Measurements from ENCODE around the gene HSPB6. TPM values are rescaled to one million over a fixed set of nuclear protein-coding genes. Genes with fewer than 3 reads are reported as not detected.

The HSPB6 gene
- total RNA-seq, 1 donor from 2014 or later = not detected

DNA sequence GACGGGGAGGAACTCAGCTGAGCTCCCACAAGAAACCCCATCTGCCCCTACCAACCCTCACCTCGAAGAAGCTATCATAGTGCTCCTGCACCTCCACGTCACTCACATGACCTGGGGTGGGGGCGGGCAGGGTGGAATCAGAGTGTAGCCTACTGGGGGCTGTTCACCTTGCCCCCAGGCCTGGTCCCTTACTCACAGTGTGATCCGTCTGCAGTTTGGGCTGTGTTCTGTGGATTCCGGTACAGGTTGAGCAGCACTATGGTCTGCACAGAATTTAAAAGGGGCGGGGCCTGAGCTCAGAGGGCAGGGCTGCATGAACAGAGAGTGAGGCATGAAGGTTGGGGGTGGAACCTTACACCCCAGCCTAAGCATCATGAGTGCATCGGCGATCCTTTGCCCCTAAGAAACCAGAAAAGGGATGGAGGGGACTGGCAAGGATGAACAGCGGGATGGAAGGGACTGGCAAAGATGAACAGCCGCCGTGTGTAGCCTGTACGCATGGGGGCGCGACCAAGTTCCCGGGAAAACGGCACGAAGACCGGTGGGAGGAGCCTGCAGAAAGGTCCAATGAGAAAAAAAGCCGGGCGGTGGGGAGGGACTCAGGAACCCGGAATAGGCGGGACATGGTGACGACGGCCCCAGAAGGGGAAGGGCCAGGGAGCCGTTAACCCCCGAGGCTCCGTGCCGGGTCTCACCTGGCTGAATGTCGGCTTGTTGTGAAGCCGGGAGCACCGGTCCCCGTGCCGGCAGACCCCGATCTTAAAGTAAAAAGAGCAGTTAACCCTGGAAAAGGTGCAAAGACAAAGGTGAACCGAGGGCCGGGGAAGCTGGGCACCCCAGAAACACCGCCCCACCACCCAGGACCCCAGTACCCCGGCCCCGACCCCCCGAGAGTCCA lies 12.2 kb downstream of the HSPB6 start:
- peaks cover 40% of the 10 kb centered on the region for H3K4me1 Mint-ChIP-seq (ENCODE audit: unreplicated experiment)
- H3K27me3 Mint-ChIP-seq (ENCODE audit: unreplicated experiment) = peaks cover 20% of the 10 kb centered on the region
- no peaks in the 10 kb centered on the region for H3K9me3 Mint-ChIP-seq (ENCODE audit: unreplicated experiment)

DNA sequence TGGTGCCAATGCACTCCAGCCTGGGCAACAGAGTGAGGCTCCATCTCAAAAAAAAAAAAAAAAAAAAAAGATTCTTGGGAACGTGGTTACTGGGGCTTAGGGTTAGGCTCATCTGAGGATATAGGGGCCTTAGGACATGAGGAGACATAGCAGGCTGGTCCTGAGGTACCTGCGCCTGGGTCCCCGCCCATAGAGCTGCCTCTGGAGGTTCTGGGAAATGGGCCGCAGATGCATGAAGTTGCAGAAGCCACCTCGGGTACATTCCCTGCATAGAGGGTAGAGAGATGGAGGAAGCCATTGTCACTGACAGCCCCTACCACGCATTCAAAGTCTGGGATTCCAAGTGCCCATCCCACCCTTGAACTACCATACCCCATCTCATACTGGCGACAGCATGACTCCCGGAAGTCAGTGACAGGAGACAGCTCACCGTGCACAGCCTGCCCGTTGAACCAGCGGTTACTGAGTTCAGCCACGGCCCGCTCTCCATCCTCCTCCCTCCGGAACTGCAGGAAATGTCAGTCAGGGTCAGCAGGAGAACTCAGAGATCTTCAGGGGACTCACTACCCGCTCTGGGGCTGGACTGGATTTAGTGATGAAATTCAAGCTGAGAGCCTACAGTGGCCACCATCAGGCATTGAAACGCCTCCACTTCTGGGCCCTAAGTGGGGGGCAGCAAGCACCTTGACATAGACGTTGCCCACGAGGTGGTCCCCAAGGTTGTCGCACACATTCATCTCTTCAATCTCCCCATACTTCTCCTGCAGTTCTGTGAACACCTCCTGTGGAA lies 13.0 kb downstream of the HSPB6 start:
- TF ChIP-seq, protein P1, sequence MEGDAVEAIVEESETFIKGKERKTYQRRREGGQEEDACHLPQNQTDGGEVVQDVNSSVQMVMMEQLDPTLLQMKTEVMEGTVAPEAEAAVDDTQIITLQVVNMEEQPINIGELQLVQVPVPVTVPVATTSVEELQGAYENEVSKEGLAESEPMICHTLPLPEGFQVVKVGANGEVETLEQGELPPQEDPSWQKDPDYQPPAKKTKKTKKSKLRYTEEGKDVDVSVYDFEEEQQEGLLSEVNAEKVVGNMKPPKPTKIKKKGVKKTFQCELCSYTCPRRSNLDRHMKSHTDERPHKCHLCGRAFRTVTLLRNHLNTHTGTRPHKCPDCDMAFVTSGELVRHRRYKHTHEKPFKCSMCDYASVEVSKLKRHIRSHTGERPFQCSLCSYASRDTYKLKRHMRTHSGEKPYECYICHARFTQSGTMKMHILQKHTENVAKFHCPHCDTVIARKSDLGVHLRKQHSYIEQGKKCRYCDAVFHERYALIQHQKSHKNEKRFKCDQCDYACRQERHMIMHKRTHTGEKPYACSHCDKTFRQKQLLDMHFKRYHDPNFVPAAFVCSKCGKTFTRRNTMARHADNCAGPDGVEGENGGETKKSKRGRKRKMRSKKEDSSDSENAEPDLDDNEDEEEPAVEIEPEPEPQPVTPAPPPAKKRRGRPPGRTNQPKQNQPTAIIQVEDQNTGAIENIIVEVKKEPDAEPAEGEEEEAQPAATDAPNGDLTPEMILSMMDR (IDR thresholded peaks at IDR 0.05; ENCODE audit: unreplicated experiment) = no peak
- H3K4me1 Mint-ChIP-seq (ENCODE audit: unreplicated experiment) = peaks cover 38% of the 10 kb centered on the region
- peaks cover 12% of the 10 kb centered on the region for H3K36me3 Mint-ChIP-seq (ENCODE audit: low read depth, unreplicated experiment)
- no peak overlapping the region for H3K27ac Mint-ChIP-seq (ENCODE audit: unreplicated experiment)
- H3K4me3 Mint-ChIP-seq (ENCODE audit: unreplicated experiment) = peak overlapping the region; percentile 98
- peaks cover 21% of the 10 kb centered on the region for H3K27me3 Mint-ChIP-seq (ENCODE audit: unreplicated experiment)
- DNase-seq (ENCODE audit: low spot score) = no peak
- H3K9me3 Mint-ChIP-seq (ENCODE audit: unreplicated experiment) = no peaks in the 10 kb centered on the region

More for the DNA sequence above, 12.2 kb downstream of the HSPB6 start:
- TF ChIP-seq, protein P1 (IDR thresholded peaks at IDR 0.05; ENCODE audit: unreplicated experiment) = no peak
- Mint-ChIP-seq H3K36me3 (ENCODE audit: low read depth, unreplicated experiment) (peaks cover 11% of the 10 kb centered on the region), H3K27ac (ENCODE audit: unreplicated experiment) (peak overlapping the region; percentile 99), H3K4me3 (ENCODE audit: unreplicated experiment) (peak overlapping the region; percentile 98)
- DNase-seq (ENCODE audit: low spot score) = peak; percentile 93

DNA sequence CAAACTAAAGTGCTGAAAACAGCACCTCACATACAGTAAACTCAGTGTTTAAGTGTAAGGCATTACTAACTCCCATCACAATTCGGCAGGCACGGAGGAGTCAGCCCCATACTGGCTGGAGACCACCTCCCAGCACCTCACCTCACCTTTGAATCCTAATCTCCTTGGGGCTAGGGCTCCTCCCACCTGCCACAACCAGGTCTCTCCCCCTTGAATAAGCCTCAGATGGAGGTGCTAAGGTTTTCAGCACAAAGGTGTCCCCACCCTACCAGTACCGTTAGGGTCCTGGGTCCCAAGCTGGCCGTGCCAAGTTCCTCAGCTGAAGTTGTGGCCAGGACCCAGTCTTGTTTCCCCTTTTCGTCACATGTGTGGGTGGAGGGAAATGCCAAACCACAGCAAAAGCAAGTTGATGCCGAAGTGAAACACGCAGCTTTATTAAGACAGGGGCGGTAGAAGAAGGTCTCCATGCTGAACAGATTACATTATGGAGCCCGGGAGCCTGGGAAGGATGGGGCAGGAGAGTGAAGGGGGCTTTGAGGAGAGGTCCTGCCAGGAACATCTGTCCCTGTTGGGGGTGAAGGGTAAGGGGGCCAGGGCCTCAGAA lies 14.6 kb downstream of the HSPB6 start, which contains the start of gene IGFLR1:
Gene IGFLR1 (minus strand): TSS at position 332 of the 604 bp plus-strand sequence. CDS start 1,272 bp downstream, outside the sequence.
- Mint-ChIP-seq H3K9me3 (ENCODE audit: unreplicated experiment) (no peaks in the 10 kb centered on the region), H3K36me3 (ENCODE audit: low read depth, unreplicated experiment) (peaks cover 13% of the 10 kb centered on the region), H3K27me3 (ENCODE audit: unreplicated experiment) (peaks cover 19% of the 10 kb centered on the region), H3K27ac (ENCODE audit: unreplicated experiment) (no peak within 1 kb of the TSS), H3K4me3 (ENCODE audit: unreplicated experiment) (peak within 1 kb of the TSS; percentile 19), H3K4me1 (ENCODE audit: unreplicated experiment) (peaks cover 32% of the 10 kb centered on the region)
- DNase-seq (ENCODE audit: low spot score) = no peak
- TF ChIP-seq, protein P1 (IDR thresholded peaks at IDR 0.05; ENCODE audit: unreplicated experiment) = no peak

DNA sequence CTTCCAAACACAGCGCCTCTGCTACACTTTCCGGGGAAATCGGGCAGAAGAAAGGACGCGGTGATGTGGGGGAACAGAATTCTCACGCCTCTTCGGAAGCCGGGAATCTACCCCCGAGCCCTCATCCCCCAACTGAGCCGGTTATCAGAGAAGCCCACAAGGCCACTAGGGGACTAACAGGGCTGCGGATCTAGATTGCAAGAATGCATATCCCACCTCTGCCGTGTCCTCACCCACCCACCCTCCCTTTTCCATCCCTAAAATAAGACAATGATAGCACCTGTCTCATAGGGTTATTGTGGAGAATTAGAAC lies 15.7 kb downstream of the HSPB6 start:
- H3K27ac Mint-ChIP-seq (ENCODE audit: unreplicated experiment) = peak overlapping the region; percentile 48
- H3K4me1 Mint-ChIP-seq (ENCODE audit: unreplicated experiment) = peaks cover 26% of the 10 kb centered on the region
- H3K9me3 Mint-ChIP-seq (ENCODE audit: unreplicated experiment) = no peaks in the 10 kb centered on the region
- DNase-seq (ENCODE audit: low spot score) = no peak
- peaks cover 14% of the 10 kb centered on the region for H3K36me3 Mint-ChIP-seq (ENCODE audit: low read depth, unreplicated experiment)
- peaks cover 20% of the 10 kb centered on the region for H3K27me3 Mint-ChIP-seq (ENCODE audit: unreplicated experiment)
- peak overlapping the region; percentile 86 for H3K4me3 Mint-ChIP-seq (ENCODE audit: unreplicated experiment)
- TF ChIP-seq, protein P1 (IDR thresholded peaks at IDR 0.05; ENCODE audit: unreplicated experiment) = no peak

Data from endothelial cell (in vitro differentiated cells).